Upper lobe of left lung (tissue), 6 donors: Measurements from ENCODE around the gene PAX7. TPM values are rescaled to one million over a fixed set of nuclear protein-coding genes. Genes with fewer than 3 reads are reported as not detected.

ENCODE experiments used
- ATAC-seq, 2 donors: fragments of 200-7000 bp; cut with Tn5 transposase; one replicate each; pipeline ENCODE4 v1.9.1; 2022; ENCODE audit warnings: mild to moderate bottlenecking in 2 of 2, moderate library complexity in 2 of 2; ENCODE audit not compliant: low FRiP score in 2 of 2
- DNase-seq, 2 donors: peaks; one replicate each; pipeline ENCODE4 v3.0.0-alpha.2; 2019 to 2020
- H3K27ac ChIP-seq, 4 donors: fragments of 200-600 bp; sonication (generic); one replicate each; pipeline ENCODE4 v1.5.1; 2016 to 2019
- H3K27me3 ChIP-seq, 4 donors: fragments of 200-600 bp; sonication (generic); one replicate each; pipeline ENCODE4 v1.5.1; 2017 to 2019
- H3K36me3 ChIP-seq, 4 donors: fragments of 200-600 bp; sonication (generic); one replicate each; pipeline ENCODE4 v1.5.1; 2016 to 2019
- H3K4me1 ChIP-seq, 4 donors: fragments of 200-600 bp; sonication (generic); one replicate each; pipeline ENCODE4 v1.5.1; 2018 to 2019
- H3K4me3 ChIP-seq, 4 donors: fragments of 200-600 bp; sonication (generic); one replicate each; pipeline ENCODE4 v1.5.1; 2017 to 2019; ENCODE audit warnings: mild to moderate bottlenecking in 2 of 4, moderate library complexity in 1 of 4
- H3K9me3 ChIP-seq, 4 donors: fragments of 200-600 bp; sonication (generic); one replicate each; pipeline ENCODE4 v1.5.1; 2018 to 2019
- EP300 ChIP-seq, 4 donors: sonication (generic); formaldehyde crosslinking; IDR thresholded peaks; one replicate each; pipeline ENCODE4 v1.5.1; 2017; ENCODE audit warnings: antibody characterized with exemption in 4 of 4, control low read depth in 2 of 4
- POLR2A ChIP-seq, 4 donors: fragments of 450-650 bp; IDR thresholded peaks; one replicate each; pipeline ENCODE4 v1.5.1; 2016 to 2017; ENCODE audit warnings: antibody characterized with exemption in 4 of 4, mild to moderate bottlenecking in 2 of 4
- POLR2AphosphoS5 ChIP-seq, 2 donors: sonication (generic); formaldehyde crosslinking; IDR thresholded peaks; one replicate each; pipeline ENCODE4 v1.5.1; 2017; ENCODE audit warnings: antibody characterized with exemption in 2 of 2
- WGBS, 2 donors: methylation state at CpG; one replicate each; pipeline ENCODE4 v1.1.5; 2017 to 2018; 5-methylcytosine and 5-hydroxymethylcytosine counted together
- small RNA-seq, 4 donors: library from RNA; depleted of rRNA; stranded (forward); fragments of <200 nt; gene quantifications; one replicate each; pipeline ENCODE3, GENCODE V24; 2016
- total RNA-seq, 6 donors: library from RNA; depleted of rRNA in 4 of 6; stranded (reverse); fragments of >200 nt in 4 of 6; gene quantifications; one replicate each; pipeline versions ENCODE4 v1.1.0 to v1.2.1, GENCODE V29; 2016 to 2021
- TF ChIP-seq, protein P1 (sequence below), 6 experiments: fragments of 450-650 bp in 4 of 6; fragments of 200-600 bp in 2 of 6; sonication (generic) in 2 of 6; IDR thresholded peaks; one replicate each; pipeline ENCODE4 v1.5.1; 2016 to 2019; ENCODE audit warnings: antibody characterized with exemption in 6 of 6
- donor health status: DM: no; HTN: no; CAD: no; lungs with moderate emphysema.
- donor health status: DM: no; HTN: yes; CAD: no; lungs with severe emphysema.

Gene PAX7
- total RNA-seq, 6 donors from 2014 or later: not detected

DNA sequence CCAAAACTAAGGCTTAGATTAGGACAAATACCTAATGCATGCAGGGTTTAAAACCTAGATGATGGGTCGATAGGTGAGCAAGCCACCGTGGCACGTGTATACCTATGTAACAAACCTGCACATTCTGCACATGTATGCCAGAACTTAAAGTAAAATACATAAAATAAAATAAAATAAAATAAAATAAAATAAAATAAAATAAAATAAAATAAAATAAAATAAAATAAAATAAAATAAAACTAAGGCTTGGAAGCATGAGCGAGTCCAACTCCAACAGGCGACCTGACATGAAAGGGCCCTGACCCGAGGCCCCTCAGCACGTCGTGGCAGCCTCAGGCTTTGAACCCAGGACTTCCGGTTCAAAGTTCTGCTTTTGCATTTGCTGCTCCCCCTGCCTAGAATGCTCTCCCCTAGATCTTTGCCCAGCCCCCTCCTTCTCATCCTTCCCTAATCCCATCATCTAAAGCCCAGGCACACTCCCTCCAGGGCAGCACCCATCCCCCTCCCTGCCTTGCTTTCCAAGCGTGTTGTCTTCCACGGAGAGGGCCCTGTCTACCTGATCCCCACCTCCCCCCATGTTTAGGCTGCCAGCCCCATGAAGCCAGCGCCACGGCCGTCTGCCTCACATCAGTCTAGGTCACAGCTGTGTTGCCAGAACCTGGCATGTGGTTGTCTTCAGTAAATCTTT, 164.5 kb downstream of the PAX7 start:
- ATAC-seq: no peak
- TF ChIP-seq EP300 (IDR thresholded peaks at IDR 0.05) (no peak), POLR2AphosphoS5 (IDR thresholded peaks at IDR 0.05) (no peak), POLR2A (IDR thresholded peaks at IDR 0.05) (no peak)
- TF ChIP-seq, protein P1, sequence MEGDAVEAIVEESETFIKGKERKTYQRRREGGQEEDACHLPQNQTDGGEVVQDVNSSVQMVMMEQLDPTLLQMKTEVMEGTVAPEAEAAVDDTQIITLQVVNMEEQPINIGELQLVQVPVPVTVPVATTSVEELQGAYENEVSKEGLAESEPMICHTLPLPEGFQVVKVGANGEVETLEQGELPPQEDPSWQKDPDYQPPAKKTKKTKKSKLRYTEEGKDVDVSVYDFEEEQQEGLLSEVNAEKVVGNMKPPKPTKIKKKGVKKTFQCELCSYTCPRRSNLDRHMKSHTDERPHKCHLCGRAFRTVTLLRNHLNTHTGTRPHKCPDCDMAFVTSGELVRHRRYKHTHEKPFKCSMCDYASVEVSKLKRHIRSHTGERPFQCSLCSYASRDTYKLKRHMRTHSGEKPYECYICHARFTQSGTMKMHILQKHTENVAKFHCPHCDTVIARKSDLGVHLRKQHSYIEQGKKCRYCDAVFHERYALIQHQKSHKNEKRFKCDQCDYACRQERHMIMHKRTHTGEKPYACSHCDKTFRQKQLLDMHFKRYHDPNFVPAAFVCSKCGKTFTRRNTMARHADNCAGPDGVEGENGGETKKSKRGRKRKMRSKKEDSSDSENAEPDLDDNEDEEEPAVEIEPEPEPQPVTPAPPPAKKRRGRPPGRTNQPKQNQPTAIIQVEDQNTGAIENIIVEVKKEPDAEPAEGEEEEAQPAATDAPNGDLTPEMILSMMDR (IDR thresholded peaks at IDR 0.05): no peak
- Histone ChIP-seq H3K36me3 (no peaks in the 10 kb centered on the region), H3K27ac (no peak overlapping the region), H3K9me3 (peaks cover 0 to 3% (median 0%) of the 10 kb centered on the region in 4 donors), H3K27me3 (no peaks in the 10 kb centered on the region), H3K4me1 (no peaks in the 10 kb centered on the region), H3K4me3 (no peak overlapping the region)
- DNase-seq: peak in 1 of 2 donors; percentile 48
- WGBS, 2 donors: 63 to 71% methylated on average over 14 of the region's 14 CpGs

DNA sequence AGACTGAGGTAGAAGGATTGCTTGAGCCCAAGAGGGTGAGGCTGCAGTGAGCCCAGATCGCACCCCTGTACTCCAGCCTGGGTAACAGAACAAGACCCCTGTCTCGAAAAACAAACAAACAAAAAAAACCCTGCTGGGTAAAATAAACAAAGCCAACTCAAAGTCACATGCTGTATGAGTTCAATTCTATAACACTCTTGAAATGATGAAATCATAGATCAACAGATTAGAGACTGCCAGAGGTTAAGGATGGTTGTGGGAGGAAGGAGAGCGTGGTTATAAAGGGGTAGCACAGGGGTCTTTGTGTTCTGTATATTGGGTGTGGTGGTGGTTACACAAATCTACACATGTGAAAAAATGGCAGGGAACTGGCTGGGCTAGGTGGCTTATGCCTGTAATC, 166.3 kb downstream of the PAX7 start:
- Histone ChIP-seq H3K4me3 (no peak overlapping the region), H3K36me3 (no peaks in the 10 kb centered on the region), H3K27me3 (no peaks in the 10 kb centered on the region), H3K27ac (no peak overlapping the region), H3K4me1 (no peaks in the 10 kb centered on the region), H3K9me3 (peaks cover 0 to 3% (median 0%) of the 10 kb centered on the region in 4 donors)
- WGBS, 2 donors: 66 to 68% methylated on average over 3 of the region's 3 CpGs
- TF ChIP-seq, protein P1 (IDR thresholded peaks at IDR 0.05): no peak
- no peak for TF ChIP-seq POLR2AphosphoS5 (IDR thresholded peaks at IDR 0.05)
- TF ChIP-seq EP300 (IDR thresholded peaks at IDR 0.05): no peak
- no peak for DNase-seq
- ATAC-seq: no peak

Small RNAs within 50 kb of the gene (small RNA-seq; reads per million reads assigned to genes)
- gene AL031737.1: 0 reads per million in 4 donors

Other genes starting within 250 kb of the PAX7 start
- 1 to 10 TPM in 5 of 6 donors, under 1 TPM in 1; under 0.01 to 5.6 (median 1.8) TPM for gene KLHDC7A, start 149.9 kb upstream of the PAX7 start, total RNA-seq
- not detected for gene TAS1R2, start 228.8 kb downstream of the PAX7 start, total RNA-seq